Measurements from ENCODE around the gene RRAS2.

DNA sequence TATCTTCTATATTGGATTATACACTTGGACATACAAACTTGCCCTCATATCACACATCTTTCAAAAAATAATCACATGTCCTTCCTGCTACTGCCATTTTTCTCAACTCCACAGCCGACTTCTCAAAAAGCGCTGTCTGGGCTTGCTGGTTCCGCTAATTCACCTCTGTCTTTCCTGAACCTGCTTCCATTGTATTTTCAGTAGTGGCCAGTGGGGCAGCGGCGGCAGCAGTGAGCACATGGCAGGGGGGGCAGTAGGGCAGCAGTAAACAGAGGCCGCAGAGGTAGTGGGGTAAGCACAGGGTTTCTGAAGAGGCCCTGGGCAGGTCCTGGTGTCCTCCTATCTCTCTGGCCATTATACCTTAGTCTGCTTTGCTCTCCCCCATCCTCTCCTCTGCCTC is 126.3 kb downstream of the RRAS2 start:
- TF ChIP-seq, protein P1, sequence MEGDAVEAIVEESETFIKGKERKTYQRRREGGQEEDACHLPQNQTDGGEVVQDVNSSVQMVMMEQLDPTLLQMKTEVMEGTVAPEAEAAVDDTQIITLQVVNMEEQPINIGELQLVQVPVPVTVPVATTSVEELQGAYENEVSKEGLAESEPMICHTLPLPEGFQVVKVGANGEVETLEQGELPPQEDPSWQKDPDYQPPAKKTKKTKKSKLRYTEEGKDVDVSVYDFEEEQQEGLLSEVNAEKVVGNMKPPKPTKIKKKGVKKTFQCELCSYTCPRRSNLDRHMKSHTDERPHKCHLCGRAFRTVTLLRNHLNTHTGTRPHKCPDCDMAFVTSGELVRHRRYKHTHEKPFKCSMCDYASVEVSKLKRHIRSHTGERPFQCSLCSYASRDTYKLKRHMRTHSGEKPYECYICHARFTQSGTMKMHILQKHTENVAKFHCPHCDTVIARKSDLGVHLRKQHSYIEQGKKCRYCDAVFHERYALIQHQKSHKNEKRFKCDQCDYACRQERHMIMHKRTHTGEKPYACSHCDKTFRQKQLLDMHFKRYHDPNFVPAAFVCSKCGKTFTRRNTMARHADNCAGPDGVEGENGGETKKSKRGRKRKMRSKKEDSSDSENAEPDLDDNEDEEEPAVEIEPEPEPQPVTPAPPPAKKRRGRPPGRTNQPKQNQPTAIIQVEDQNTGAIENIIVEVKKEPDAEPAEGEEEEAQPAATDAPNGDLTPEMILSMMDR (tag by site-specific recombination; IDR thresholded peaks at IDR 0.05) = no peak
- TF ChIP-seq, protein P2, sequence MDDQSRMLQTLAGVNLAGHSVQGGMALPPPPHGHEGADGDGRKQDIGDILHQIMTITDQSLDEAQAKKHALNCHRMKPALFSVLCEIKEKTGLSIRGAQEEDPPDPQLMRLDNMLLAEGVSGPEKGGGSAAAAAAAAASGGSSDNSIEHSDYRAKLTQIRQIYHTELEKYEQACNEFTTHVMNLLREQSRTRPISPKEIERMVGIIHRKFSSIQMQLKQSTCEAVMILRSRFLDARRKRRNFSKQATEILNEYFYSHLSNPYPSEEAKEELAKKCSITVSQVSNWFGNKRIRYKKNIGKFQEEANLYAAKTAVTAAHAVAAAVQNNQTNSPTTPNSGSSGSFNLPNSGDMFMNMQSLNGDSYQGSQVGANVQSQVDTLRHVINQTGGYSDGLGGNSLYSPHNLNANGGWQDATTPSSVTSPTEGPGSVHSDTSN (CRISPR knock-in tag; IDR thresholded peaks at IDR 0.05) = no peak
- TF ChIP-seq ZNF37A (tag by site-specific recombination; IDR thresholded peaks at IDR 0.05) = no peak
- no peak for TF ChIP-seq ZNF292 (tag by site-specific recombination; IDR thresholded peaks at IDR 0.05; ENCODE audit: borderline replicate concordance, low read depth)
- TF ChIP-seq ZNF777 (tag by site-specific recombination; IDR thresholded peaks at IDR 0.05; ENCODE audit: borderline replicate concordance) = no peak
- TF ChIP-seq, protein P3, sequence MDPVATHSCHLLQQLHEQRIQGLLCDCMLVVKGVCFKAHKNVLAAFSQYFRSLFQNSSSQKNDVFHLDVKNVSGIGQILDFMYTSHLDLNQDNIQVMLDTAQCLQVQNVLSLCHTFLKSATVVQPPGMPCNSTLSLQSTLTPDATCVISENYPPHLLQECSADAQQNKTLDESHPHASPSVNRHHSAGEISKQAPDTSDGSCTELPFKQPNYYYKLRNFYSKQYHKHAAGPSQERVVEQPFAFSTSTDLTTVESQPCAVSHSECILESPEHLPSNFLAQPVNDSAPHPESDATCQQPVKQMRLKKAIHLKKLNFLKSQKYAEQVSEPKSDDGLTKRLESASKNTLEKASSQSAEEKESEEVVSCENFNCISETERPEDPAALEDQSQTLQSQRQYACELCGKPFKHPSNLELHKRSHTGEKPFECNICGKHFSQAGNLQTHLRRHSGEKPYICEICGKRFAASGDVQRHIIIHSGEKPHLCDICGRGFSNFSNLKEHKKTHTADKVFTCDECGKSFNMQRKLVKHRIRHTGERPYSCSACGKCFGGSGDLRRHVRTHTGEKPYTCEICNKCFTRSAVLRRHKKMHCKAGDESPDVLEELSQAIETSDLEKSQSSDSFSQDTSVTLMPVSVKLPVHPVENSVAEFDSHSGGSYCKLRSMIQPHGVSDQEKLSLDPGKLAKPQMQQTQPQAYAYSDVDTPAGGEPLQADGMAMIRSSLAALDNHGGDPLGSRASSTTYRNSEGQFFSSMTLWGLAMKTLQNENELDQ (tag by site-specific recombination; IDR thresholded peaks at IDR 0.05; ENCODE audit: low read depth) = no peak
- TF ChIP-seq SP7 (tag by site-specific recombination; IDR thresholded peaks at IDR 0.05) = no peak
- TF ChIP-seq ZNF175 (tag by site-specific recombination; IDR thresholded peaks at IDR 0.05) = no peak
- TF ChIP-seq, protein P4, sequence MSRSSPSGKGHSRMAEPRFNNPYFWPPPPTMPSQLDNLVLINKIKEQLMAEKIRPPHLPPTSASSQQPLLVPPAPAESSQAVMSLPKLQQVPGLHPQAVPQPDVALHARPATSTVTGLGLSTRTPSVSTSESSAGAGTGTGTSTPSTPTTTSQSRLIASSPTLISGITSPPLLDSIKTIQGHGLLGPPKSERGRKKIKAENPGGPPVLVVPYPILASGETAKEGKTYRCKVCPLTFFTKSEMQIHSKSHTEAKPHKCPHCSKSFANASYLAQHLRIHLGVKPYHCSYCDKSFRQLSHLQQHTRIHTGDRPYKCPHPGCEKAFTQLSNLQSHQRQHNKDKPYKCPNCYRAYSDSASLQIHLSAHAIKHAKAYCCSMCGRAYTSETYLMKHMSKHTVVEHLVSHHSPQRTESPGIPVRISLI (tag by site-specific recombination; IDR thresholded peaks at IDR 0.05) = no peak
- TF ChIP-seq, protein P5, sequence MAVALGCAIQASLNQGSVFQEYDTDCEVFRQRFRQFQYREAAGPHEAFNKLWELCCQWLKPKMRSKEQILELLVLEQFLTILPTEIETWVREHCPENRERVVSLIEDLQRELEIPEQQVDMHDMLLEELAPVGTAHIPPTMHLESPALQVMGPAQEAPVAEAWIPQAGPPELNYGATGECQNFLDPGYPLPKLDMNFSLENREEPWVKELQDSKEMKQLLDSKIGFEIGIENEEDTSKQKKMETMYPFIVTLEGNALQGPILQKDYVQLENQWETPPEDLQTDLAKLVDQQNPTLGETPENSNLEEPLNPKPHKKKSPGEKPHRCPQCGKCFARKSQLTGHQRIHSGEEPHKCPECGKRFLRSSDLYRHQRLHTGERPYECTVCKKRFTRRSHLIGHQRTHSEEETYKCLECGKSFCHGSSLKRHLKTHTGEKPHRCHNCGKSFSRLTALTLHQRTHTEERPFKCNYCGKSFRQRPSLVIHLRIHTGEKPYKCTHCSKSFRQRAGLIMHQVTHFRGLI (tag by site-specific recombination; IDR thresholded peaks at IDR 0.05) = no peak
- TF ChIP-seq ZNF274 (IDR thresholded peaks at IDR 0.05; ENCODE audit: low read length) = no peak
- TF ChIP-seq ZNF274 (tag by site-specific recombination; IDR thresholded peaks at IDR 0.05; ENCODE audit: borderline replicate concordance) = no peak
- TF ChIP-seq ZNF426 (tag by site-specific recombination; IDR thresholded peaks at IDR 0.05) = no peak
